ENCODE data around the gene KCNIP4. TPM values are rescaled to one million over a fixed set of nuclear protein-coding genes. Genes with fewer than 3 reads are reported as not detected.

The KCNIP4 gene
- polyA plus RNA-seq, 1 donor (not counting 4 experiments of a cell fraction or from before 2014, with no cell fraction given), result 0.07 TPM

- TF ChIP-seq, protein P1, sequence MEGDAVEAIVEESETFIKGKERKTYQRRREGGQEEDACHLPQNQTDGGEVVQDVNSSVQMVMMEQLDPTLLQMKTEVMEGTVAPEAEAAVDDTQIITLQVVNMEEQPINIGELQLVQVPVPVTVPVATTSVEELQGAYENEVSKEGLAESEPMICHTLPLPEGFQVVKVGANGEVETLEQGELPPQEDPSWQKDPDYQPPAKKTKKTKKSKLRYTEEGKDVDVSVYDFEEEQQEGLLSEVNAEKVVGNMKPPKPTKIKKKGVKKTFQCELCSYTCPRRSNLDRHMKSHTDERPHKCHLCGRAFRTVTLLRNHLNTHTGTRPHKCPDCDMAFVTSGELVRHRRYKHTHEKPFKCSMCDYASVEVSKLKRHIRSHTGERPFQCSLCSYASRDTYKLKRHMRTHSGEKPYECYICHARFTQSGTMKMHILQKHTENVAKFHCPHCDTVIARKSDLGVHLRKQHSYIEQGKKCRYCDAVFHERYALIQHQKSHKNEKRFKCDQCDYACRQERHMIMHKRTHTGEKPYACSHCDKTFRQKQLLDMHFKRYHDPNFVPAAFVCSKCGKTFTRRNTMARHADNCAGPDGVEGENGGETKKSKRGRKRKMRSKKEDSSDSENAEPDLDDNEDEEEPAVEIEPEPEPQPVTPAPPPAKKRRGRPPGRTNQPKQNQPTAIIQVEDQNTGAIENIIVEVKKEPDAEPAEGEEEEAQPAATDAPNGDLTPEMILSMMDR (optimal IDR thresholded peaks at IDR 0.05 in 1 of 3, IDR thresholded peaks at IDR 0.05 in 1 of 3, conservative IDR thresholded peaks at IDR 0.05 in 1 of 3; ENCODE audit: extremely low read depth in 1 of 3, insufficient read depth in 2 of 3, low read length in 3 of 3), result no peak
- TF ChIP-seq EZH2 (IDR thresholded peaks at IDR 0.05; ENCODE audit: low read length), result no peak
- H4K20me1 ChIP-seq (ENCODE audit: control insufficient read depth, extremely low read depth, insufficient read depth, low read length), result no peaks in the 10 kb centered on the region
- no peak overlapping the region for H3K4me3 ChIP-seq (ENCODE audit: control insufficient read depth in 2 of 3, extremely low read depth in 1 of 3, insufficient read depth in 2 of 3, low read depth in 1 of 3, low read length in 3 of 3)
- no peak overlapping the region for H2AFZ ChIP-seq (ENCODE audit: control insufficient read depth, low read length)
- DNase-seq (ENCODE audit: low read depth, low spot score) (no peak), FAIRE-seq (no peak)
- no peak overlapping the region for H3K9ac ChIP-seq (ENCODE audit: control insufficient read depth, extremely low read depth, insufficient read depth, low read length)
- H3K9me1 ChIP-seq (ENCODE audit: control insufficient read depth, extremely low read depth, insufficient read depth, low read length), result no peaks in the 10 kb centered on the region
- no peak overlapping the region for H3K4me2 ChIP-seq (ENCODE audit: control insufficient read depth, extremely low read depth, insufficient read depth, low read depth, low read length)
- H3K4me1 ChIP-seq (ENCODE audit: control insufficient read depth, extremely low read depth, insufficient read depth, low read length), result no peaks in the 10 kb centered on the region
- no peaks in the 10 kb centered on the region for H3K27me3 ChIP-seq (ENCODE audit: control insufficient read depth, extremely low read depth, insufficient read depth, low read length)
- dilution Hi-C loops (cut with MboI; ENCODE audit: extremely low pct_ligation_motif_present, low sequenced_read_pairs), result no loop called here
- no peaks in the 10 kb centered on the region for H3K9me3 ChIP-seq (ENCODE audit: control insufficient read depth, low read depth, low read length)
- no peaks in the 10 kb centered on the region for H3K79me2 ChIP-seq (ENCODE audit: control insufficient read depth, insufficient read depth, low read length)
- no peaks in the 10 kb centered on the region for H3K36me3 ChIP-seq (ENCODE audit: control insufficient read depth in 2 of 2, extremely low read depth in 1 of 2, insufficient read depth in 2 of 2, low read length in 2 of 2)
- H3K27ac ChIP-seq (ENCODE audit: control insufficient read depth, insufficient read depth, low read length), result no peak overlapping the region
These were observed 306.9 kb downstream of the KCNIP4 start for GRCh38 chr4:21641696-21642095.

DNA sequence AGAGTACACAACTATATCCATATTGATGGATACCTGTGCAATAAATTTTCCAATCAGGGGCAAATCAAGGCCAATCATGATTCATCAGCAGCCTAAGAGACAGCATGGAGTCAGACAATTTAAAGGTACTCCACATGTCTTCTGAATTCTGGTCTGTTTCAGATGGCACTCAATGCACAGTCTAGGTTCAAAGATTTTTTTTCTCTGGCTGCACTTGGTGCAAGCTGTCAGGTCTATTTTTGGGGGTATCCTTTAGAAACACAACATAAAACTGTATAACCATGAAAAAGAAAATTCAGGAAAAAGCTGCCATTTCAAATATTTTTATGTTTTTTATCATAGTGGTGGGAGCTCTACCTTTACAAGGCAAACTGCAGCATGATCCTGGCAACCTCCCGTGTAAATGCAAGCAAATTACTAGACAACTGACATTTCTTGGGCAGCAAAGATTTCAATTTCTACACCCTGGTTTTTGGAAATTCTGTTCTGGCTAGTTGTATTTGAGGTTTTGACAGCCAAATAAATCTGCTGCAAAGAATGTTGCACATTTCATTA lies 310.3 kb downstream of the KCNIP4 start:
- TF ChIP-seq EZH2 (IDR thresholded peaks at IDR 0.05; ENCODE audit: low read length), result no peak
- TF ChIP-seq, protein P1 (optimal IDR thresholded peaks at IDR 0.05 in 1 of 3, IDR thresholded peaks at IDR 0.05 in 1 of 3, conservative IDR thresholded peaks at IDR 0.05 in 1 of 3; ENCODE audit: extremely low read depth in 1 of 3, insufficient read depth in 2 of 3, low read length in 3 of 3), result no peak
- DNase-seq (ENCODE audit: low read depth, low spot score), result no peak
- no peaks in the 10 kb centered on the region for H3K4me1 ChIP-seq (ENCODE audit: control insufficient read depth, extremely low read depth, insufficient read depth, low read length)
- no peaks in the 10 kb centered on the region for H3K9me1 ChIP-seq (ENCODE audit: control insufficient read depth, extremely low read depth, insufficient read depth, low read length)
- H3K9ac ChIP-seq (ENCODE audit: control insufficient read depth, extremely low read depth, insufficient read depth, low read length), result no peak overlapping the region
- no peaks in the 10 kb centered on the region for H3K27me3 ChIP-seq (ENCODE audit: control insufficient read depth, extremely low read depth, insufficient read depth, low read length)
- no peaks in the 10 kb centered on the region for H3K36me3 ChIP-seq (ENCODE audit: control insufficient read depth in 2 of 2, extremely low read depth in 1 of 2, insufficient read depth in 2 of 2, low read length in 2 of 2)
- FAIRE-seq, result no peak
- no peak overlapping the region for H3K4me2 ChIP-seq (ENCODE audit: control insufficient read depth, extremely low read depth, insufficient read depth, low read depth, low read length)
- dilution Hi-C loops (cut with MboI; ENCODE audit: extremely low pct_ligation_motif_present, low sequenced_read_pairs), result no loop called here
- H3K9me3 ChIP-seq (ENCODE audit: control insufficient read depth, low read depth, low read length), result no peaks in the 10 kb centered on the region
- H3K79me2 ChIP-seq (ENCODE audit: control insufficient read depth, insufficient read depth, low read length), result no peaks in the 10 kb centered on the region
- no peak overlapping the region for H3K4me3 ChIP-seq (ENCODE audit: control insufficient read depth in 2 of 3, extremely low read depth in 1 of 3, insufficient read depth in 2 of 3, low read depth in 1 of 3, low read length in 3 of 3)
- H3K27ac ChIP-seq (ENCODE audit: control insufficient read depth, insufficient read depth, low read length), result no peak overlapping the region
- no peak overlapping the region for H2AFZ ChIP-seq (ENCODE audit: control insufficient read depth, low read length)
- H4K20me1 ChIP-seq (ENCODE audit: control insufficient read depth, extremely low read depth, insufficient read depth, low read length), result no peaks in the 10 kb centered on the region

Data from keratinocyte (primary cell).